GM12872 (cell line): ENCODE measurements around the gene HNRNPC.

Experiments
- CTCF ChIP-seq: IDR thresholded peaks from 3 replicates; pipeline ENCODE4 v1.5.1; 2011; ENCODE audit warnings: low read depth, mild to moderate bottlenecking, low read length, moderate library complexity; ENCODE audit not compliant: insufficient read depth

Gene HNRNPC

GRCh38 chr14:21263284-21264024 is 5.8 kb downstream of the HNRNPC start:
- TF ChIP-seq CTCF: no peak

- no peak for TF ChIP-seq CTCF
Measured at GRCh38 chr14:21262410-21262809, 6.8 kb downstream of the HNRNPC start.

GRCh38 chr14:21261824-21262223 is 7.4 kb downstream of the HNRNPC start:
- TF ChIP-seq CTCF: no peak

- no peak for TF ChIP-seq CTCF
Measured at GRCh38 chr14:21258889-21259787, 10.1 kb downstream of the HNRNPC start.

GRCh38 chr14:21258005-21258888 is 11.0 kb downstream of the HNRNPC start:
- no peak for TF ChIP-seq CTCF

GRCh38 chr14:21257394-21257909 is 11.8 kb downstream of the HNRNPC start:
- TF ChIP-seq CTCF: no peak
